ENCODE results near the gene PTDSS2.

DNA sequence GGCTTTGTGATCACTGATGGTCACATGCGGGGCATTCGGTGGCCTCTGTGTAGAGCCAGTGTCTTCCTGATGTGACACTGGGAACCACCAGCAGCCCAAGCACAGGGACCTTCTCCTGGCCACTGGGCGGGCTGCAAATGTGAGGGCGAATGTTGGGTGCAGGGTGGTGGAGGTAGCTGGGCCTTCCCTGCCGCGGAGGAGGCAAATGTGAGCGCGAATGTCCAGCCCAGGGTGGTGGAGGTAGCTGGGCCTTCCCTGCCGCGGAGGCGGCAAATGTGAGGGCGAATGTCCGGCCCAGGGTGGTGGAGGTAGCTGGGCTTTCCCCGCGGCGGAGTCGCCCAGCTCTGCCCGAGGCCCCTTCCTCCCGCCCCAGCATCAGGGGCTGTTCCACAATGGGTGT lies 23.3 kb downstream of the PTDSS2 start:
- TF ChIP-seq, protein P1, sequence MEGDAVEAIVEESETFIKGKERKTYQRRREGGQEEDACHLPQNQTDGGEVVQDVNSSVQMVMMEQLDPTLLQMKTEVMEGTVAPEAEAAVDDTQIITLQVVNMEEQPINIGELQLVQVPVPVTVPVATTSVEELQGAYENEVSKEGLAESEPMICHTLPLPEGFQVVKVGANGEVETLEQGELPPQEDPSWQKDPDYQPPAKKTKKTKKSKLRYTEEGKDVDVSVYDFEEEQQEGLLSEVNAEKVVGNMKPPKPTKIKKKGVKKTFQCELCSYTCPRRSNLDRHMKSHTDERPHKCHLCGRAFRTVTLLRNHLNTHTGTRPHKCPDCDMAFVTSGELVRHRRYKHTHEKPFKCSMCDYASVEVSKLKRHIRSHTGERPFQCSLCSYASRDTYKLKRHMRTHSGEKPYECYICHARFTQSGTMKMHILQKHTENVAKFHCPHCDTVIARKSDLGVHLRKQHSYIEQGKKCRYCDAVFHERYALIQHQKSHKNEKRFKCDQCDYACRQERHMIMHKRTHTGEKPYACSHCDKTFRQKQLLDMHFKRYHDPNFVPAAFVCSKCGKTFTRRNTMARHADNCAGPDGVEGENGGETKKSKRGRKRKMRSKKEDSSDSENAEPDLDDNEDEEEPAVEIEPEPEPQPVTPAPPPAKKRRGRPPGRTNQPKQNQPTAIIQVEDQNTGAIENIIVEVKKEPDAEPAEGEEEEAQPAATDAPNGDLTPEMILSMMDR (IDR thresholded peaks at IDR 0.05) = no peak
- no peak for TF ChIP-seq POLR2A (IDR thresholded peaks at IDR 0.05)
- no peak for TF ChIP-seq POLR2AphosphoS5 (IDR thresholded peaks at IDR 0.05)
- no peak for TF ChIP-seq EP300 (IDR thresholded peaks at IDR 0.05)
